Femur (tissue), 1 donor: Measurements from ENCODE around the gene LYSMD1.

Experiments
- DNase-seq: peaks from one replicate; pipeline ENCODE4 v3.0.0-alpha.2; 2017

Gene LYSMD1

DNA sequence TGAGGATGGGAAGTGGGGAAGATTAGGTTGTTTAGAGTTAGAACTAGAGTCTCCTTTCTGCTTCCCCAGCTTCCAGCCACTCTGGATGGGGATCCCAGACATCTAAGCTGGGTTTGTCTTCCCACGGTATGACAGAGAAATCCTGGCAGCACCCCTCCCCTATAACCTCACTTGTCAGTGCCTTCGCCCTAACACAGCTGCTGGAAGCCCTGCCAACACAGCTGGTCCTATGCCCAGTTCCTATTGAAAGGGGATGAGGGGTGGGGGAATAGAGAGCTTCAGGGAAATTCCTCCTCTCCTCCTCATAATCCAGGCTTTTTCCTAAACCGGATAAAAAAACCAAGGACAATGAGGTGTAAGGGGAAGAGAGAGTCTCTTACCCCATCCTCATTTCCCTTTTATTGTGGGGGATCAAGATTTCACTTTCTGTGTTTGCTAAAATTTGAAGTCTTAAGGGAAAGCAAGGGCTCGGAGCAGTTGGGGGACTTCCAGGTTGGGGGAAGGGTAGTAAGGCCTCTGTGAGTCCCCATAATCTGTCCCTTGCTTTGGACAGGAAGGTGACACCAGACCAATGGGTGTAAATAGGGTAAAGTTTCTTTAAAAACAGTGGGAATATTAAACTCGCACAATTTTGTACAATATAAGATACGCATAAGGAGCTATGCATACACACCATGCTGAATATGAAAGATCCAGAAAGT, 9.5 kb upstream of the LYSMD1 start:
- peak; percentile 73 for DNase-seq

GRCh38 chr1:151171190-151171589, 5.5 kb upstream of the LYSMD1 start:
- no peak for DNase-seq

- DNase-seq = no peak
Measured at GRCh38 chr1:151167116-151167515, 1.4 kb upstream of the LYSMD1 start.

- DNase-seq = no peak
Measured at GRCh38 chr1:151166505-151166956, 829 bp upstream of the LYSMD1 start.

GRCh38 chr1:151165281-151165737, 393 bp downstream of the LYSMD1 start:
- DNase-seq = peak; percentile 71

GRCh38 chr1:151164732-151165280, 896 bp downstream of the LYSMD1 start:
- no peak for DNase-seq

- DNase-seq = no peak
Measured at GRCh38 chr1:151159373-151159772, 6.3 kb downstream of the LYSMD1 start.

DNA sequence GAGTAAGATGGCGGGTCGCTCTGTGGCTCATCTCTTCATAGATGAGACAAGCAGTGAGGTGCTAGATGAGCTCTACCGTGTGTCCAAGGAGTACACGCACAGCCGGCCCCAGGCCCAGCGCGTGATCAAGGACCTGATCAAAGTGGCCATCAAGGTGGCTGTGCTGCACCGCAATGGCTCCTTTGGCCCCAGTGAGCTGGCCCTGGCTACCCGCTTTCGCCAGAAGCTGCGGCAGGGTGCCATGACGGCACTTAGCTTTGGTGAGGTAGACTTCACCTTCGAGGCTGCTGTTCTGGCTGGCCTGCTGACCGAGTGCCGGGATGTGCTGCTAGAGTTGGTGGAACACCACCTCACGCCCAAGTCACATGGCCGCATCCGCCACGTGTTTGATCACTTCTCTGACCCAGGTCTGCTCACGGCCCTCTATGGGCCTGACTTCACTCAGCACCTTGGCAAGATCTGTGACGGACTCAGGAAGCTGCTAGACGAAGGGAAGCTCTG, 6.9 kb downstream of the LYSMD1 start:
- DNase-seq = no peak

GRCh38 chr1:151158326-151158725, 7.4 kb downstream of the LYSMD1 start:
- DNase-seq = no peak

DNA sequence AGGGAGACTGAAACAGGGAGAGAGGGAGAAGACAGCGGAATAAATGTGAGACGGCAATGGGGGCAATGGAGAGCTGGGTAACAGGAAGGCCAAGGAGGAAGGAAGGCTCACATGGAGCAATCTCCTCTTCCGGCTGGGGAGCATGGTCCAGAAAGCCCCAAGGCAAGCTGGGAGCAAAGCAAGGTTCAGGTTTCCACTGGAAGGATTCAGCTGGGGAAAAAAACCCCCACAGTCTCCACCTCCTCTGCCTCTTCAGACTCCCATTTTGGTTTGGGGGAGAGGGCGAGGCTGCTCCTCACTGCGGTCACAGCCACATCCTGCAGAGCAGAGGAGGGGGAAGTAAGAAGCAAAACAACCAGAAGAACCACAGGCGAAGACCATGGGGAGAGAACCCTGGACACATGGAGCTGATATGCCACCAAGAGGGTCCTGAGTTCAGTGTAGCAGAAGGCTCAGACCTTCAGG, 8.6 kb downstream of the LYSMD1 start:
- peak; percentile 56 for DNase-seq

DNA sequence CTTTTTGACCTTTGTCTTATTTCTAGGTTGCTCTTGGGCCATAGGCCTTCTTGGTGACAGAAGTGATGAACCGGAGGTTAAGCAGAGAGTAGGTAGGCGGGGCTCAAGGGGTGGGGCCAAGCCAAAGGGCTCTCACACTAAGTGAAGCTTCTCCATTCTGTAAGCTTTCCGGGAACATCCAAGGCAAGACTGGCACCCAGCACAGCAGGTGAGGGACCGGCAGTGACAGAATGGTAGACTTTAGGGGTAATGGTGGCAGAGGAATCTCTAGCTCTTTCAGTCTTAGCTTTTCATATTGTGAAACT, 9.2 kb downstream of the LYSMD1 start, which contains the start of gene TNFAIP8L2:
Gene TNFAIP8L2, plus strand, starts transcription at position 135 of the 305 bp plus-strand sequence. CDS start 2,049 bp downstream, outside the sequence.
- no peak for DNase-seq

DNA sequence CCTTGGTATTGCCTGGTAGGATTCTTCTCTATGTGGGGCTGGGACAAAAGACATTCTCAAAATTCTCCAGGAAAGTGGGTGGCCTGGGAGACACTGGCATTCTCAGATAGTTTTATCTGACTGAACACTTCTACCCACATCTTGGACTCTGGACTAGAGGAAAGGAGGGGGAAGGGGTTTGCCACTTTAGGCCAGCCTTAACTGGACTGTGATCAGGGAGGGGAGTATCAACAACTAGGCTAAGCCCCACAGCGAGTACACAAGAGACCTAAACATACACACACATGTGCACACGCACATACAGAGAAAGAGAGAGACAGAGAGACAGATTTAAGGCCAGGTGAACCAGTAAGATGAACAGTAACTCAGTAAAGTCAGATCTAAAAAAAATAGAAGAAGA, 18.0 kb downstream of the LYSMD1 start:
- no peak for DNase-seq

DNA sequence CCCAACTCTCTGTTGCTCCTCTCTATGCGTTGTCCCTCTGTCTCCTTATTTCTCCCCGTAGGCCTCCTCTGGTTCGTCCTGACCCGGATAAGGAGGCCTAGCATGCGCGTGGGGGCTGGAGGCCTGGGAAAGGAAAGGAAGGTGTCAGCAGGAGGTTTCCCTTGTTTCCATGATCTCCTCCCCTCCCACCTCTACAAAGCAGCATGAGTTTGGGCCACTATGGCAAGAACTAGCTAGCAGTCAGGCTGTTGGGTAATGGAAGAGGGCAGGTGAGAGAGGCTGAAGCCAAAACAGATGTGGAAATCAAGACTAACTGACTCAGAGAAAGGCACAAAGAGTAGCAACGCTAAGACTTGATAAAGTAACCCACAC, 18.6 kb downstream of the LYSMD1 start:
- no peak for DNase-seq

DNA sequence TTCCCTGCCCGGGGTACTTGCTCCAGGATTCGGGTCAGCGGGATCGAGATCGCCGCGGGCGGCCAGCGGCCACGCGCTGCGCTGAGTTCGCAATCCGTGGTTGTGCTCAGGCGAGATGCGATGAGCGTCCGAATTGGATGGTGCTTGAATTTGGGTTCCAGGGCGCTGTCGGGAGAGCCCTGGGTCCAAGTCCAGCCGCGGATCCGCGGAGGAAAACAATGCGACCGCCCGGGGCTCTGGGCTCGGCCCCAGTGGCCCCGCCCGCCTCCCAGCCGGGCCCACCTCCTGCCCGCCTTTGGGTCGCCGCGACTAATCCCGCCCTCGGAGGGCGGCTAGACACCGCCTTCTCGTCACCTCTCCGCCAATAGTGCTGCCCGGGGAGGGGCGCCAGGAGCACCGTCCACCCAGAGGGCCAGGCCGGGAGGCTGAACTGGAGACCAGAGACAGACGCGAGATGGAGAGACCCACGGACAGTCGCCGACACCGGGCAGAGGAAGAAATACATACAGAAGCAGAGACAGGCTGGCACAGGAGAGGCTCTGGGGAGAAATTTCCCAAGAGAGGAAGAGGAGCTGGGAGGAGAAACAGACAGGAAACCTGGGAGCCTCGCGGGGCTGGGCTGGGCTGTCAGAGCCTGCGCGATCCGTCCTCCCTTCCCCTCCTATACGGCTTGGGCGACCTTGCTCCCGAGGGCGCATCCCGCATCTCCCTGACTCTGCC, 19.1 kb downstream of the LYSMD1 start, which contains the start of gene SEMA6C:
Gene SEMA6C, minus strand, starts transcription at position 220 of the 720 bp plus-strand sequence. CDS start 4,010 bp downstream, outside the sequence.
- peak; percentile 96 for DNase-seq

DNA sequence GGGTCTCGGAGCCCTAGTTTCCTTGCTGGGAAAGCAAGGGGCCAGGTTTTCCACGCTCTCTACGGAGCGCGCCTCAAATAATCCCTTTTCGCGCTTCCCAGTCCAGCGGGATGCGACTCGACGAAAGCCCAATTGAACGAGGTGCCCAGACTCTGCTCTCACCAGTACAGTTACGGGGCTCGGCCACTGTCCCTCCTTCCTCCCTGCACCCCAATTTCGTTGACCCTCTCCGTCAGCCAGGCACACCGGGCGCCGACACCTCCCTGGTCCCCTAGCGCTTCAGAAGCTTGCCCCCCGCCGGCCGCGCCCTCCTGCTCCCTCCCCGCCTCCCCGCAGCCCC, 19.7 kb downstream of the LYSMD1 start:
- no peak for DNase-seq

DNA sequence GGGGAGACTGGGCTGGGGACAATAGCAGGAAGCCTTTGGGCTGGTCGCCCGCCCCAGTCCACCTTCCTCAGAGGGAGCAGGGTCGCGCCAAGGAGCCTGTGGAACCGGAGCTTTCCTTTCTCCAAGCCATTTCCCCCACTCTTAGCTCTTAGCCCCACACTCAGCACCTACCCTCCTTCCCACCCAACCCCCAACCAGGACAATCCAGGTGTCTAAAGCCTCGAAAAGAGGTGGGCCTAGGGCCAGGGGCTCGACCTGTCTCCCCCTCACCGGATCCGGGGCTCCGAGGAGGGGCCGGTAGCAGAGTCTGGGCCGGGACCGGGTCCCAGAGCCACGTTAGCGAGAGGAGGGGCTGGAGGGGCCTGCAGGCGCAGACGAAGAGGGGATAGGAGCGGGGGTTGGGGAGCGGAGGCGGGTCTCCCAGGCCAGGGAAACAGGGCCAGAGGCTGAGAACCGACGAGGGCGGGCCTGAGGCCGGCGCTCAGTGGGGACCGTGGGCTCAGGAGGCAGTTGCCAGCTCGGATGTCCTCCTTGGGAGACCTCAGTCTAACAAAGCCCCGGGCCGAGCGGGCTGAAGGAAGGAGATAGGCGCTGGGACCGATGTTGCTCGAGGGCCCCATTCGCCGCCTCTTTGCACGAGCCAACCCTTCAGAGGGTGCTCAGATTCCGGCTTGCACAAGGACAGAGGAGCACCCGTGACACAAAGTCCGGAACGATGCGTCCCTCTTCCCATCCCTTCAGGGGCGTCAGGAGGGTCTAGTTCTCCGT, 20.2 kb downstream of the LYSMD1 start:
- DNase-seq = peak; percentile 66

- peak; percentile 72 for DNase-seq
Measured at GRCh38 chr1:151144474-151145303, 21.0 kb downstream of the LYSMD1 start.

DNA sequence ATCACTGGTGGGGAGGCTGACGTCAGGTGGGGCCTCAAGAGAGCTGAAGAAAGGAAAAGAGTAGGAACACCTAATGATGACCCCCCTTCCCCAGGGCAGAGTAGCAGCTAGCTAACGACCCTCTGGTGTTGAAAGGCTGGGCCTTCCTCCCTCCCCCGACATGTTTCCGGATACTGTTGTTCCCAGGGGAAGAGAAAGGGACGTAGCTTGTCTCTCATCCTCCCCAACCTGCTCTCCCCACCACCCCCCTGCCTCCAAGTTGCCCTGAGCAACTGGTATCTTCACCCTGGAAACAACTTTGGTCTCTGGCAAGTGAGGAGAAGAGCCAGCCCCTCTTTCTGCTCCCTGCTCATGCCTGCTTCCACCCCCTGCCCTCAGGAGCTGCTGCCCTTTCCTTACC, 21.7 kb downstream of the LYSMD1 start:
- DNase-seq = no peak

GRCh38 chr1:151143057-151143435, 22.7 kb downstream of the LYSMD1 start:
- peak; percentile 57 for DNase-seq

- peak; percentile 62 for DNase-seq
Measured at GRCh38 chr1:151142411-151143056, 23.2 kb downstream of the LYSMD1 start.

DNA sequence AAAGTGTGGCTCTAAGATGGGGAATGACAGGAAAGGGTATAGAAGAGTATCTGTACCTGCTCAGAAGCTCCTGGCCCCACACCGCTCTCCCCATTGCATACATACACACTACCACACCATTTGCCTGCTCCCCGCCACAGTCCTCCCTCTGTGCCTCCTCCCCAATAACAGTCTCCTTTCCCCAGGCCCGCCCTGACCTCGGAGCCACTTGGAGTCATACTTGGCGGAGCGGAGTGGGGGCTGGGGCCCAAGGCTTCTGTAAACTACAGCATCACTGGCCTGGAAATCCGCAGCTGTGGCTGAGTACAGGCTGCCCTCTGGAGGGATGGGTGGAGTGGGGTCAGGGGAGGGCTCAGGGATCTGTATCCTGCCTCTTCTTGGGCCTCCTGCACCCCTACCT, 27.9 kb downstream of the LYSMD1 start:
- no peak for DNase-seq
